Chondrocyte (in vitro differentiated cells): ENCODE results near the gene NACC1. TPM values are rescaled to one million over a fixed set of nuclear protein-coding genes. Genes with fewer than 3 reads are reported as not detected.

Source experiments
- DNase-seq: peaks from one replicate; pipeline ENCODE4 v3.0.0; 2021; ENCODE audit warnings: mixed read lengths, low spot score
- H3K27ac Mint-ChIP-seq: one replicate; pipeline ENCODE4 v1.8.0; 2021; ENCODE audit warnings: mild to moderate bottlenecking, moderate library complexity, mixed read lengths; ENCODE audit not compliant: unreplicated experiment
- H3K27me3 Mint-ChIP-seq: 2 replicates; pipeline ENCODE4 v1.8.0; 2021; ENCODE audit warnings: low read depth, mixed read lengths
- H3K36me3 Mint-ChIP-seq: 2 replicates; pipeline ENCODE4 v1.8.0; 2021; ENCODE audit warnings: low read depth, mixed read lengths
- H3K4me1 Mint-ChIP-seq: 2 replicates; pipeline ENCODE4 v1.8.0; 2021; ENCODE audit warnings: low read depth, mild to moderate bottlenecking, mixed read lengths
- H3K4me3 Mint-ChIP-seq: one replicate; pipeline ENCODE4 v1.8.0; 2021; ENCODE audit warnings: mild to moderate bottlenecking, moderate library complexity, mixed read lengths; ENCODE audit not compliant: unreplicated experiment
- H3K9me3 Mint-ChIP-seq: 2 replicates; pipeline ENCODE4 v1.8.0; 2021; ENCODE audit warnings: low read depth, mixed read lengths
- CTCF ChIP-seq: fragments of 200-600 bp; sonication (generic); IDR thresholded peaks from 2 replicates; pipeline ENCODE4 v1.5.0; 2021; ENCODE audit warnings: antibody characterized with exemption, mild to moderate bottlenecking, moderate library complexity
- total RNA-seq: library from RNA; stranded (reverse); gene quantifications from 3 replicates; pipeline ENCODE4 v1.2.1, GENCODE V29; 2021

Gene NACC1
- total RNA-seq, 1 donor from 2014 or later, result 47.3 TPM

- DNase-seq, result no peak
- Mint-ChIP-seq H3K9me3 (no peaks in the 10 kb centered on the region), H3K27ac (no peak overlapping the region), H3K4me1 (peaks cover 23% of the 10 kb centered on the region), H3K27me3 (no peaks in the 10 kb centered on the region), H3K4me3 (no peak overlapping the region), H3K36me3 (peaks cover 27% of the 10 kb centered on the region)
- TF ChIP-seq CTCF, result no peak
Measured at GRCh38 chr19:13077240-13077639, 40.8 kb upstream of the NACC1 start.

GRCh38 chr19:13078381-13078780 is 39.7 kb upstream of the NACC1 start:
- Mint-ChIP-seq H3K4me1 (peaks cover 35% of the 10 kb centered on the region), H3K27ac (no peak overlapping the region)

GRCh38 chr19:13078897-13079541 is 39.0 kb upstream of the NACC1 start:
- Mint-ChIP-seq H3K27ac (peak overlapping the region; percentile 51), H3K27me3 (no peaks in the 10 kb centered on the region), H3K4me1 (peaks cover 40% of the 10 kb centered on the region), H3K4me3 (no peak overlapping the region), H3K36me3 (peaks cover 21% of the 10 kb centered on the region), H3K9me3 (no peaks in the 10 kb centered on the region)
- TF ChIP-seq CTCF, result no peak
- DNase-seq, result no peak

More at GRCh38 chr19:13078381-13078780, 39.7 kb upstream of the NACC1 start:
- Mint-ChIP-seq H3K9me3 (no peaks in the 10 kb centered on the region), H3K27me3 (no peaks in the 10 kb centered on the region), H3K36me3 (peaks cover 24% of the 10 kb centered on the region), H3K4me3 (no peak overlapping the region)
- no peak for DNase-seq
- no peak for TF ChIP-seq CTCF

DNA sequence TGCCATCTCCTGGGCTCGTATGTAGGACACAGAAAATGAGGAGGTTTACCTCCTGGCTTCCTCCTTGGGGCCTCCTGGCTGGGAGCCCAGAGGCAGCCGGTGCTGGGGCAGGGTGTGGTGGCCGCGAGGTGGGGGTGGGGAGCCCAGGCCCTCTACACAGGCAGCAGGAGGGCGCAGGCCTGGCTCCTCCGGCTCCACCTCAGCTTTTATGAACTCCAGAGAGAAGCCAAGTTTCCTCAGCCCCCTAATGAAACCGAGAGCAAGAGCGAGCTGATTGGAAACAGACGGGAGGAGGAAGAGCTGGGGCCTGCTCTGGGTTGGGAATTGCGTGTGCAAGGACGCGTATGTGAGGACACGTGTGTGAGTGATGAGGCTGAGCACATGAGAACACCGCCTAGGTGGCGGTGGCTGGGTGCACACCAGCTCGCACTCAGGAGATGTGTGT is 38.5 kb upstream of the NACC1 start:
- H3K27me3 Mint-ChIP-seq, result no peaks in the 10 kb centered on the region

More for the DNA sequence above, 38.5 kb upstream of the NACC1 start:
- H3K36me3 Mint-ChIP-seq, result peaks cover 23% of the 10 kb centered on the region
- peak; percentile 9 for TF ChIP-seq CTCF
- no peak for DNase-seq
- H3K4me1 Mint-ChIP-seq, result peaks cover 40% of the 10 kb centered on the region
- H3K27ac Mint-ChIP-seq, result peak overlapping the region; percentile 45
- H3K4me3 Mint-ChIP-seq, result no peak overlapping the region
- H3K9me3 Mint-ChIP-seq, result no peaks in the 10 kb centered on the region
